RPMI8226 (cell line): ENCODE data around the gene GATAD2B.
A peak's percentile ranks its signal among the peaks of the same experiment; 100 is the strongest.
"Not testable (repeated sequence)": the region's sequence is repeated elsewhere in the genome, so short reads cannot be mapped to it uniquely, and the experiment has no call there.

Source experiments
- DNase-seq: peaks from one replicate; pipeline ENCODE4 v3.0.0-alpha.2; 2015

GATAD2B gene

GRCh38 chr1:153794624-153795329, 128.0 kb downstream of the GATAD2B start:
- DNase-seq: no peak

GRCh38 chr1:153793973-153794615, 128.7 kb downstream of the GATAD2B start:
- no peak for DNase-seq

- no peak for DNase-seq
Measured at GRCh38 chr1:153793261-153793972, 129.4 kb downstream of the GATAD2B start.

GRCh38 chr1:153792631-153793041, 130.1 kb downstream of the GATAD2B start:
- no peak for DNase-seq

- peak; percentile 71 for DNase-seq
Measured at GRCh38 chr1:153791648-153792253, 131.0 kb downstream of the GATAD2B start.

DNA sequence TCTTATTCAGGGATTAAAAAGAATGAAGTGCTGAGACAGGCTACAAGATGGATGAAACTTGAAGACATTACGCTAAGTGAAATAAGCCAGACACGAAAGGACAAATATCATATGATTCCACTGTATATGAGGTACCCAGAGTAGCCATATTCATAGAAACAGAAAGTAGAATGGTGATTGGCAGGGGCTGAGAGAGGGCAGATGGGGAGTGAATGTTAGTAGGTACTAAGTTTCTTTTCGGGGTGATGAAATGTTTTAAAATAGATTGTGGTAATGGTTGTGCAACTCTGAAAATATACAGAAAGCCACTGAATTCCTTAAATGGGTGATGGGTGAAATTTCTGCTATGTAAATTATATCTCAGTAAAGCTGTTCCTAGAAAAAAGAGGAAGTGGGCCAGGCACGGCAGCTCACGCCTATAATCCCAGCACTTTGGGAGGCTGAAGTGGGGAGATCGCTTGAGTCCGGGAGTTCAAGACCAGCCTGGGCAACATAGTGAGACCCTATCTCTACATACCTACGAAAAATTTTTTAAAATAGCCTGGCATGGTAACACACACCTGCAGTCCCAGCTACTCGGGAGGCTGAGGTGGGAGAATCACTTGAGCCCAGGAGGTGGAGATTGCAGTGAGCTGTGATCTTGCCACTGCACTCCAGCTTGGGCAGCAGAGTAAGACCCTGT, 131.7 kb downstream of the GATAD2B start:
- DNase-seq: peak; percentile 89

- peak; percentile 42 for DNase-seq
Measured at GRCh38 chr1:153790313-153790965, 132.3 kb downstream of the GATAD2B start.

GRCh38 chr1:153789478-153790034, 133.2 kb downstream of the GATAD2B start:
- DNase-seq: no peak

DNA sequence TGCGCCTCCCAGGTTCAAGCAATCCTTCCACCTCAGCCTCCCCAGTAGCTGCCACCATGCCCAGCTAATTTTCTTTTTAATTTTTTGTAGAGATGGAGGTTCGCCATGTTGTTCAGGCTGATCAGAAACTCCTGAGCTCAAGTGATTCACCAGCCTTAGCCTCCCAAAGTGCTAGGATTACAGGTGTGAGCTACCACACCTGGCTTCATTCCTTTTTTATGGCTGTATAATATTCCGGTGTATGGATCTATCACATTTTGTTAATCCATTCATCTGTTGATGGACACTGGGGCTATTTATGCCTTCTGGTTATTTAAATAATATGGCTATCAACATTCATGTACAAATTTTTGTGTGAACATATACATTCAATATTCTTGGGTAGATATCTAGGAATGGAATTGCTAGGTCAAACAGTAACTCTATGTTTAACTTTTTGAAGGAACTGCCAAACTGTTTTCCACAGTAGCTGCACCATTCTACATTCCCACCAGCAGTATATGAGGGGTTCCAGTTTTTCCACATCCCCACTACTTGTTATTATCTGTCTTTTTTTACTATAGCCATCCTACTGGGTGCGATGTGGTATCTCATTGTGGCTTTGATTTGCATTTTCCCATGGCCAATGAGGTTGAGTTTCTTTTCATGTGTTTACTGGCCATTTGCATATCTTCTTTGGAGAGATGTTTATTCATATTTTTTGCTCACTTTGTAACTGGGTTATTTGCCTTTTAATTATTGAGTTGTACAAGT, 136.6 kb downstream of the GATAD2B start:
- no peak for DNase-seq

- DNase-seq: peak; percentile 97
Measured at GRCh38 chr1:153783233-153784190, 139.3 kb downstream of the GATAD2B start.

DNA sequence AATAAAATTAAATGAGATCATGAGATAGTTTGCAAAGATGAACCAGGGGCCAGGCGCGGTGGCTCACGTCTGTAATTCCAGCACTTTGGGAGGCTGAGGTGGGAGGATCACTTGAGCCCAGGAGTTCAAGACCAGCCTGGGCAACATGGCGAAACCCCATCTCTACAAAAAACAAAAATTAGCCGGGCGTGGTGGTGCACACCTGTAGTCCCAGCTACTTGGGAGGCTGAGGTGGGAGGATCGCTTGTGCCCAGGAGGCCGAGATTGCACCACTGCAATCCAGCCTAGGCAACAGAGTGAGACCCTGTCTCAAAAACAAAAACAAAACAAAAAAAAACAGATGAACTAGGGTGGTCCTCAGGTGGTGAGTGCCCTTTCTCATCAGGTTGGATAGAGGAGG, 140.1 kb downstream of the GATAD2B start:
- not testable (repeated sequence) for DNase-seq

DNA sequence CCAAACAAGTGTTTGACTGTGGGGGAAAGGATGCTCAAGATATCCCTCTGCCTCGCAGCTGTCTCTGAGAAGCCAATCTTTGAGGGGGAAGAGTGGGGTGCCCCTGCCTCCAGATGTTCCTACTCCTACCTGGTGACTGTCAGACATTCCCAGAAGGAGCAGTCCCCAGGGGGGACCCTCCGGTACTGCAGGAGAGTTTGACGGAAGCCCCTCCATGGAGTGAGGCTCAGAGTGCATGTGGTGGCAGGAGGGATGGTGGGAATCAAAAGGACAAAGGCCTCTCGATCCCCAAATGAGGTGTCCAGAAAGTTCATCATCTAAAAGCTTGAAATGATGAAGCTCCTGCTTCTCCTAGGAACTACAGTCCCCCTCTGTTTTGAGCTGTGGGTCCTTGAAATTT, 142.2 kb downstream of the GATAD2B start:
- no peak for DNase-seq

GRCh38 chr1:153779781-153780541, 142.8 kb downstream of the GATAD2B start:
- peak; percentile 71 for DNase-seq

GRCh38 chr1:153778824-153779519, 143.8 kb downstream of the GATAD2B start:
- DNase-seq: no peak

- DNase-seq: no peak
Measured at GRCh38 chr1:153778051-153778823, 144.5 kb downstream of the GATAD2B start.

GRCh38 chr1:153777648-153778047, 145.1 kb downstream of the GATAD2B start:
- no peak for DNase-seq

- no peak for DNase-seq
Measured at GRCh38 chr1:153776845-153777370, 145.9 kb downstream of the GATAD2B start.
